ENCODE data around the gene ATP11B.

ATP11B gene

GRCh38 chr3:182802413-182803390 lies 9.4 kb downstream of the ATP11B start:
- no peak overlapping the region for H3K4me3 ChIP-seq (ENCODE audit: control insufficient read depth, low read depth, low read length)
- peak; percentile 21 for DNase-seq (ENCODE audit: low read depth)
- TF ChIP-seq CTCF (conservative IDR thresholded peaks at IDR 0.05; ENCODE audit: control insufficient read depth, insufficient read depth, low read depth, low read length), result no peak

GRCh38 chr3:182803596-182803995 lies 10.3 kb downstream of the ATP11B start:
- no peak for TF ChIP-seq CTCF (conservative IDR thresholded peaks at IDR 0.05; ENCODE audit: control insufficient read depth, insufficient read depth, low read depth, low read length)
- H3K4me3 ChIP-seq (ENCODE audit: control insufficient read depth, low read depth, low read length), result no peak overlapping the region
- no peak for DNase-seq (ENCODE audit: low read depth)

- H3K4me3 ChIP-seq (ENCODE audit: control insufficient read depth, low read depth, low read length), result no peak overlapping the region
- DNase-seq (ENCODE audit: low read depth), result no peak
- TF ChIP-seq CTCF (conservative IDR thresholded peaks at IDR 0.05; ENCODE audit: control insufficient read depth, insufficient read depth, low read depth, low read length), result no peak
Measured at GRCh38 chr3:182807061-182807460, 13.8 kb downstream of the ATP11B start.

- TF ChIP-seq CTCF (conservative IDR thresholded peaks at IDR 0.05; ENCODE audit: control insufficient read depth, insufficient read depth, low read depth, low read length), result no peak
Measured at GRCh38 chr3:182808041-182808770, 14.9 kb downstream of the ATP11B start.

GRCh38 chr3:182809531-182809930 lies 16.2 kb downstream of the ATP11B start:
- TF ChIP-seq CTCF (conservative IDR thresholded peaks at IDR 0.05; ENCODE audit: control insufficient read depth, insufficient read depth, low read depth, low read length), result no peak
- DNase-seq (ENCODE audit: low read depth), result peak; percentile 29
- no peak overlapping the region for H3K4me3 ChIP-seq (ENCODE audit: control insufficient read depth, low read depth, low read length)

More at GRCh38 chr3:182808041-182808770, 14.9 kb downstream of the ATP11B start:
- DNase-seq (ENCODE audit: low read depth), result no peak
- H3K4me3 ChIP-seq (ENCODE audit: control insufficient read depth, low read depth, low read length), result no peak overlapping the region

- DNase-seq (ENCODE audit: low read depth), result peak; percentile 46
- TF ChIP-seq CTCF (conservative IDR thresholded peaks at IDR 0.05; ENCODE audit: control insufficient read depth, insufficient read depth, low read depth, low read length), result no peak
- H3K4me3 ChIP-seq (ENCODE audit: control insufficient read depth, low read depth, low read length), result no peak overlapping the region
Measured at GRCh38 chr3:182810574-182811268, 17.4 kb downstream of the ATP11B start.
